Measurements from ENCODE around the gene BUD23.

GRCh38 chr7:73739387-73739767 lies 56.0 kb downstream of the BUD23 start:
- TF ChIP-seq POLR2A (IDR thresholded peaks at IDR 0.05): no peak
- TF ChIP-seq CTCF (IDR thresholded peaks at IDR 0.05): no peak
